C4-2B (cell line): ENCODE results near the gene SMG6.

Experiments used
- ZFX ChIP-seq: fragments of 450-650 bp; IDR thresholded peaks from 2 replicates; pipeline ENCODE4 v1.6.1; 2017
- TF ChIP-seq, protein P1 (sequence below): fragments of 450-650 bp; conservative IDR thresholded peaks from 2 replicates; pipeline ENCODE4 v1.5.1; 2017; ENCODE audit warnings: mild to moderate bottlenecking

DNA sequence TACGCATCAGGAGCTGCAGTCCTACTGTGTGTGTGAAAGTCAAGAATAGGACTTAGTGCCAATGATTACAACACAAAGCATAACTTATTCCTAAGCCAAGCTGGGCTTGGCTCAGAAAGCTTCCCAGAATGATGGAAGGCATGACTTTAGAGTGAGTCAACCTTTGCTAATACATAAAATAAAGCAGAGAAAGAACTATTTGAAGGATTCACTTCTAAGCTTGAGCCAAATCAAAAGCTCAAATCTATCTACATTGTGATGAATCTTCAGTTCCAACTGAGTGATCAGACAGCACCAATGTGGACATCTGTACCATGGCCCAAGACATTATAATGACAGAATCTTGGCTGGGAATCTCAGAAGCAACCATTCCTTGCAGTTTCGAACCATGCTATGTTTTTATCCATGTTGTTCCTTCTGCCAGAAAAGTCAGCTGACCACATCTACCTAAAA, 41.4 kb downstream of the SMG6 start:
- TF ChIP-seq, protein P1, sequence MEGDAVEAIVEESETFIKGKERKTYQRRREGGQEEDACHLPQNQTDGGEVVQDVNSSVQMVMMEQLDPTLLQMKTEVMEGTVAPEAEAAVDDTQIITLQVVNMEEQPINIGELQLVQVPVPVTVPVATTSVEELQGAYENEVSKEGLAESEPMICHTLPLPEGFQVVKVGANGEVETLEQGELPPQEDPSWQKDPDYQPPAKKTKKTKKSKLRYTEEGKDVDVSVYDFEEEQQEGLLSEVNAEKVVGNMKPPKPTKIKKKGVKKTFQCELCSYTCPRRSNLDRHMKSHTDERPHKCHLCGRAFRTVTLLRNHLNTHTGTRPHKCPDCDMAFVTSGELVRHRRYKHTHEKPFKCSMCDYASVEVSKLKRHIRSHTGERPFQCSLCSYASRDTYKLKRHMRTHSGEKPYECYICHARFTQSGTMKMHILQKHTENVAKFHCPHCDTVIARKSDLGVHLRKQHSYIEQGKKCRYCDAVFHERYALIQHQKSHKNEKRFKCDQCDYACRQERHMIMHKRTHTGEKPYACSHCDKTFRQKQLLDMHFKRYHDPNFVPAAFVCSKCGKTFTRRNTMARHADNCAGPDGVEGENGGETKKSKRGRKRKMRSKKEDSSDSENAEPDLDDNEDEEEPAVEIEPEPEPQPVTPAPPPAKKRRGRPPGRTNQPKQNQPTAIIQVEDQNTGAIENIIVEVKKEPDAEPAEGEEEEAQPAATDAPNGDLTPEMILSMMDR, result no peak
- no peak for TF ChIP-seq ZFX
